Measurements from ENCODE around the gene KCNK2. TPM values are rescaled to one million over a fixed set of nuclear protein-coding genes. Genes with fewer than 3 reads are reported as not detected.
A peak's percentile ranks its signal among the peaks of the same experiment; 100 is the strongest.

KCNK2 gene
- total RNA-seq, 1 donor = not detected

GRCh38 chr1:215094381-215094780 lies 11.8 kb downstream of the KCNK2 start:
- DNase-seq (ENCODE audit: low read depth in 2 of 3, low spot score in 2 of 3) = no peak

- DNase-seq (ENCODE audit: low read depth in 2 of 3, low spot score in 2 of 3) = no peak
These were observed 13.0 kb downstream of the KCNK2 start for GRCh38 chr1:215095524-215095923.

DNA sequence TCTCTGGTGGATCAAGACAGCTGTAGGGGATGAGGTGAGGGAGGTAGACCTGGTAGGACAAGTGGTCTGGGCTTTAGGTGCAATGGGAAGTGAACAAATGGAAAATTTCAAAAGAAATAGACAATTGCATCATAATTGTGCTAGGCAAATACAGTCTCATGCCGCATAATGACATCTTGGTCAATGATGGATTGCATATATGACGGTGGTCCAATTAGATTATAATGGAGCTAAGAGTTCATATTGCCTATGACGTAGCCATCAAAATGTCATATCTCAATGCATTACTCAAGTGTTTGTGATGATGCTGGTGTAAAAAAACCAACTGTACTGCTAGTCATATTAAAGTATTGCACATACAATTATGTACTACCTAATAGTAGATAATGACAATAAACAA lies 19.0 kb downstream of the KCNK2 start:
- DNase-seq (ENCODE audit: low read depth in 2 of 3, low spot score in 2 of 3) = no peak

GRCh38 chr1:215104283-215104682 lies 21.7 kb downstream of the KCNK2 start:
- DNase-seq (ENCODE audit: low read depth in 2 of 3, low spot score in 2 of 3) = no peak

GRCh38 chr1:215106067-215106466 lies 23.5 kb downstream of the KCNK2 start:
- no peak for DNase-seq (ENCODE audit: low read depth in 2 of 3, low spot score in 2 of 3)

GRCh38 chr1:215109171-215109570 lies 26.6 kb downstream of the KCNK2 start:
- no peak for DNase-seq (ENCODE audit: low read depth in 2 of 3, low spot score in 2 of 3)

- no peak for DNase-seq (ENCODE audit: low read depth in 2 of 3, low spot score in 2 of 3)
These were observed 29.4 kb downstream of the KCNK2 start for GRCh38 chr1:215111916-215112315.

GRCh38 chr1:215113776-215114153 lies 31.2 kb downstream of the KCNK2 start:
- no peak for DNase-seq (ENCODE audit: low read depth in 2 of 3, low spot score in 2 of 3)

DNA sequence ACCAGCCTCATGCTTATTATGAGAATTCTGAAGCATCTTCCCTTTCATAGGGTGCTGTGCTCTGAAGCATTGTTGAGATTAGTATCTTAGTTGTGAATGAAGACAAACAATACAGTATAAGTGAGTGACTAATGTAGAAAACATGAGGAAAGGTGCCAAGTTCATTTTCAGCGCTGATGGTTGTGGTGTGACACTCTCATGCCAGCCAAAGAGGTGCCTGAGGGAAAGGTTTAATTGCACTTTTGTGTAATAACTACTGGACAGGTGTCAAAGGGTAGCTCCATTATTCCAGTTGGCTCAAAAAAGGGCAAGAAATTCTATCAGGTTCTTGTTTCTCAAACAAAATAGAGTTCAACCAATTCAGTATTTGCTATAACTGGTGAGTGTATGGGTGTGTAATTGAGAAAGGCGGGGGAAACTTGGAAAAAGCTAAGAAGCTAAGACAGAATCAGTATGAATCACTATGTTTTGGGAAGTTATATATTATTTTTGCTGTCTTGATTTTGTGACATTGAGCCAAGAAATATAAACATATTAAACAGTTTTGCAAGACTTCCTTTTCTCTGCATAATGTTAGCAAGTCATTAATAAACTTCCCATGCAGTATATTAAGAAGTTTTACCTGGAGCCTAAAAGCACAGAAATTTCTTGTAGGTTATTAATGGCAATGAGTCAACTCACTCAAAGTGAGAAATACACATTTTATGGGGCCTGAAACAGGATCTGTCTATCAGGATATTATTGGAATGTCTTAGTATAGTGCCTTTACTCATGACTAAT lies 31.8 kb downstream of the KCNK2 start:
- no peak for DNase-seq (ENCODE audit: low read depth in 2 of 3, low spot score in 2 of 3)

DNA sequence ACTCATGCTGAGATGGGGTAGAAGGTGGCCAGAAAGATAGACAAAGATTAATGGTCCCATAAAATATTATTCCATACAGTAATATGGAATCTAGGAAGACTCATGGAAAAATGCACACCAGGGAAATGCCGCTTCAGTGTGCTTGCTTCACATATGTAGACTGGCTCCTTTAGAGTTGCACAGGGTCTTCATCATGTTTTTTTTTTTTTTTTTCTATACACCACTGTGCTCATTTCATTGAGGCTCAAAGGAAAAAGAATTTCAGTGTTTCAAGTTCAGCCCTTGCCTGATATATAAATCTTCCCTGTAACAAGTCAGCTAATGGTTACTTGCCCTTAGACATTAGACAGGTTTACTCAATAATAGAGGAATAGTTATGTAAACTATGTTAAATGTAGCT lies 33.2 kb downstream of the KCNK2 start:
- DNase-seq (ENCODE audit: low read depth in 2 of 3, low spot score in 2 of 3) = no peak

DNA sequence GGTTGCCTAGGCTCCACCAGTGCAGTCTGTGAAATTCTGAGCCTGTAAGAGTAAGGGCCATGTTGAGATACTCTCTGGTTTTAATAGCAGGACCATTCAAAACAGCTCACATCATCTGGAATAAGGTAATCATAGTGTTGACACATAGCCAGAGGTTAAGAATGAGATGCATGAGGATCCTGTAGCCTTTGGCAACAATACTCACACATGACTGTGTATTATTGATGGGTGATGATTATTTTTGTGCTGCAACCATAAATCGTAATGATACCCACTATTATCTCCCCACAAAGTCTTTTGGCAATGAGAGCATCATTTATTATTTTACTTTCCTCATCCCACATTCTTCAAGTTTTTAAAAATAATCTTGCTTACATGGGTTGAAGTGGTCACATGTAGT lies 35.5 kb downstream of the KCNK2 start:
- no peak for DNase-seq (ENCODE audit: low read depth in 2 of 3, low spot score in 2 of 3)

GRCh38 chr1:215119056-215119455 lies 36.5 kb downstream of the KCNK2 start:
- DNase-seq (ENCODE audit: low read depth in 2 of 3, low spot score in 2 of 3) = no peak

DNA sequence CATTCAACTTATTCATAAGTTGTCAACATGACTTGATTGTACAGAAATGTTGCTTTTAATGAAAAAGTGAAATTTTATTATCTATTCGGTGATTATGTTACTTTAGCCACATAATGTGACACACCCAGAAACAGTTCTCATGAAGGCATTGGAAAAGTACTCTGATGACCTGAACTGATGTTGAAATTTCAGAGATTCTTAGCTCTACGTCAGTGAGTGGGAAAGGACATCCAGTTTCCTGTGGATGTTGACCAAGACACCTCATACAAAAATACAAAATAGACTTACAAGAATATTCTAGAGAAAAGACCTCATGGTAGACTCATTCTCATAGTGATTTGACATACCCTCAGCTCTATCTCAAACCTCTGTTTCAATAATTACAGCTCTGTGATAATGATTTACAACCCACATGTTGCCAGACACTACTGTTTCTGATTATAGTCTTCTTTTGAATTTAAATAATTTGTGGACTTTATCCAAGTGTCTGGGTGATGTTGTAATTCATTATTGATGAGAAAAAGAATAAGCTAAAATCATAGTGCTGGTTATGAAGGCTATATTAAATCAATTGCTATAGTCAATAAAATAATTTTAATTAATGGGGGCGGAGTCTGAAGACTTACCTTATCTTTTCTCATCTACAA lies 37.3 kb downstream of the KCNK2 start:
- no peak for DNase-seq (ENCODE audit: low read depth in 2 of 3, low spot score in 2 of 3)

DNA sequence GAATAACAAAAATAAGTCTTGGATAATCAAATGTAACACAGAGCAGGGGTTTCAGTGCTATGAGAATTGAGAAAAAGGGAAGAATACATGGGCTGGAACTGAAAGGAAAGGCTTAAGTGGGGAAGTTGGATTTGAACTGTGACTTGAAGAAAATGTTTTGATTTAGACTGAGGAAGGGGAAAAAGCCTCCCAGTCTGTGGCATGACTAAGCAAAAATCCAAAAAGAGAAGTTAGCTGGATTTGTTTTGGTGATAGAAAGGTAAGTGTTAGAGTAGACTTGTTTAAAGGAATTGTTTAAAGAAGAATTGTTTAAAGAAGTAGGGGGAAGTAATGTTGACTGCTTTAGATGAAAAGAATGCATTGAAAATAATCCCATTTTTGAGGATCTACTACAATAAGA lies 46.0 kb downstream of the KCNK2 start:
- DNase-seq (ENCODE audit: low read depth in 2 of 3, low spot score in 2 of 3) = peak in 2 of 3 donors; percentile 2 to 31

DNA sequence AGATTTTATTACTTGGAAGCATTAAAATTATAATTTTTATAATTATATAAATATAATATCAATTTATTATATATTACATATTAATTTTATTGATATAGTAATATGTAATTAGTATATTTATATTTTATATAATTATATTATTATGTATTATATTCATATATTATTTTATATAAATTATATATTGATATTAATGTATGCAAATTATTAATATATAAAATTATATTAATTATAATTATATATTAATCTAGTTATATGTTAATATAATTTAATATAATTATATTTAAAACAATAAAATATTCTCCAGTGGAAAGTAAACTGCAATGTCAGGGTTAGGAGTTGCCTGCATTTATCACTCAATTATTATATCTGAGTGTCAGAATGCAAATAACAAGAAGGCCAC lies 48.8 kb downstream of the KCNK2 start:
- DNase-seq (ENCODE audit: low read depth in 2 of 3, low spot score in 2 of 3) = no peak

- no peak for DNase-seq (ENCODE audit: low read depth in 2 of 3, low spot score in 2 of 3)
These were observed 49.6 kb downstream of the KCNK2 start for GRCh38 chr1:215132156-215132555.

DNA sequence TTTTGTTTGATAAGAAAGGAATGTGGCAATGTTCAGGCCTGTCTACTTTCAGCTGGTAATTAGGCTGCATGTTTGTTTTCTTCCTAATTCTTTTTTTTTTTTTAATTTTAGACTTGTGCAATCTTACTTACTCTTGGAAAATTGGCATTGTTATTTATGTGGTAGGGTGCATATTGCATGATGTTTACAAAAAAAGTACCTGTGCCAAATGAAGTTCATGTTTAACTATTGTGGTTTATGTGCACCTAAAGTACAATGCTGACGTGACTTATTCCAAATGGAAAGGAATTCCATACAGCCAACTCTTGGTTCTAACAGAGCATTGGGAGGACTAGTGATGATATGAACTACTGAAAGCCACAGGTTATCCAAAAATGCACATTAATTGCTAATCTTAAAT lies 51.0 kb downstream of the KCNK2 start:
- DNase-seq (ENCODE audit: low read depth in 2 of 3, low spot score in 2 of 3) = no peak

GRCh38 chr1:215137985-215138384 lies 55.4 kb downstream of the KCNK2 start:
- DNase-seq (ENCODE audit: low read depth in 2 of 3, low spot score in 2 of 3) = no peak

GRCh38 chr1:215140135-215140534 lies 57.6 kb downstream of the KCNK2 start:
- no peak for DNase-seq (ENCODE audit: low read depth in 2 of 3, low spot score in 2 of 3)

GRCh38 chr1:215141460-215141859 lies 58.9 kb downstream of the KCNK2 start:
- no peak for DNase-seq (ENCODE audit: low read depth in 2 of 3, low spot score in 2 of 3)

DNA sequence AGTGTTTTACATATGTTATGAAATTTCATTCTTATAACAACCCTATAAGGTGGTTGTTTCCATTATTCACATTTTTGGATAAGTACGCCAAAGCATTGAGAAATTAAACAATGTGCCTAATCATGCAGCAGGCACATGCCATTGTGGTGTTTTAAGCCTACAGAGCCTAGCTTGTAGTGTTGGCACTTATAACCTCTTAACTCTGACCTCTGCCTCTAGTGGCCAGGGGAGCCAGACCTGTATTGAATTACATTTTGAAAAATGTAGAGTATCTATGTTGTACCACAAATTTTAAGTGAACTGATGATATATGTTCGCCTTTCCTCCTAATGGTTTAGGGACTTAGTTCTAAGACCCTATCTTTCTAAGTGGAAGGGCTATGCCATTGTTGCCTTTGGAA lies 61.0 kb downstream of the KCNK2 start:
- DNase-seq (ENCODE audit: low read depth in 2 of 3, low spot score in 2 of 3) = no peak

DNA sequence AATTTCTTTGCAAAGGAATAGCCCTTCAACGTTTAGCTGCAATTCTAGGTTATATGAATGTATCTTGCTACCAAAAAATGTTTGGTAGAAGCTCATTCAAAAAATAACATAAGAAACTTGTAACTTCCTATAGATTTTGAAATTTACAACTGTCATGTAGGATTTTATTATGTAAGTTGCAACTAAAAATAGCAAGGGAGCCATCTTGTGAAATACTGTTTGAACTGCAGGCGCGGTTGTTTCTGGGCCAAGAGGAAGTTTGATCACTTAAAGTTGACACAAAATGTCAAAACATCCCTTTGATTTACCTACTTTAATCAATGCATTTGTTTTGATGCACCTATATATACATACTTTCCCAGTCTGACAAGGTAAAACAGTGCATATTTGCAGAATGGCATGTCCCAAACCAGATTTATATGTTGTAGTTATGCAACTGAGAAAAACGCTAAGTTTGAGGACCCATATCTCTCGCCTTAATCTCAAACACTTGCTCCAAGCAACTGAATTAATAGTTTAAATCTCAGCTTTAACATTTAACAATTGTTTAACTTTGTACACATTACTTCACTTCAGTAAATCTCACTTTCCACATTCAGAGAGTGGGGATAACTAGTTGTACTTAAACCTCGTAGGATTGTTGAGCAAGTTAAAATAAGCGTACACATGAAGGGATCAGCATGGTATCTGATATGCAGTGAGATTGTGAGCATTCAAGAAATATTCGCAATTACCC lies 63.9 kb downstream of the KCNK2 start:
- peak in 2 of 3 donors; percentile 9 to 36 for DNase-seq (ENCODE audit: low read depth in 2 of 3, low spot score in 2 of 3)
